Dermis microvascular lymphatic vessel endothelial cell (primary cell): ENCODE measurements around the gene GRM3. TPM values are rescaled to one million over a fixed set of nuclear protein-coding genes. Genes with fewer than 3 reads are reported as not detected.
A peak's percentile ranks its signal among the peaks of the same experiment; 100 is the strongest.

Experiments used
- DNase-seq, 2 donors: peaks; one replicate each; pipeline versions ENCODE4 v3.0.0 to v3.0.0-alpha.2; 2010; ENCODE audit warnings: low read depth in 2 of 2
- total RNA-seq: library from RNA; depleted of rRNA; stranded (reverse); fragments of >200 nt; gene quantifications from 2 replicates; pipeline ENCODE4 v1.2.1, GENCODE V29; 2014

The GRM3 gene
- total RNA-seq, 1 donor from 2014 or later = not detected

DNA sequence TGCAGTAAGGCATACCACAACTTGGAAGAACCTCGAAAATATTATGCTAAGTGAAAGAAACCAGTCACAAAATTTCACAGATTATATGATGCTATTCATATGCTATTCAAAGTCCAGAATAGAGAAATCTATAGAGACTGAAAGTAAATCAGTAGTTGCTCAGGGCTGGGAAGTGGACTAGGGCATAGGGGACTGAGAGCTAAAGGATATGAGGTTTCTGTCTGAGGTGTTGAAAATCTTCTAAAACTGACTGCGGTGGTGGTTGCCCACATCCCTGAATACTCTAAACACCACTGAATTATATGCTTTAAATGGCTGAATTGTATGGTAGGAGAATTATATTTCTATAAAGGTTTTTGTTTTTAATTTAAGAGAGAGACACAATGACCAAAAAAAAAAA lies 254.5 kb downstream of the GRM3 start:
- DNase-seq = no peak

DNA sequence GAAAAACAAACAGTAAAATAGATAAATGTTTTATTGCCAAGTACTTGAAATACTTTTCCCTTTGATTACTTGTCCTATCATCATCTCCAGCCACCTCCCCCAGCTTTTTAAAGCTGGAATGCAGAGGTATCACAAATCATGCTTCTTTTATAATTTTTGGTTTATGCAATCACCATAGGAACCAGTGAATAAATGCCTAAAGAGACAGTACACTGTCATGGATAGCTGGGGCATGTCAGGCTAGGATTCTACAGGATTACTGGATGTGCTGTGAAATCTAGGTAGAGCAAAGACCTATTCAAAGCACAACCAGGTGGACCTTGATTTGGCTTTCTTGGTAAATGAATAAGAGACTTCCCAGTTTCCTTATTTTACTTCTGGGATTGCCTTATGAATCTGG lies 257.2 kb downstream of the GRM3 start:
- DNase-seq = no peak

DNA sequence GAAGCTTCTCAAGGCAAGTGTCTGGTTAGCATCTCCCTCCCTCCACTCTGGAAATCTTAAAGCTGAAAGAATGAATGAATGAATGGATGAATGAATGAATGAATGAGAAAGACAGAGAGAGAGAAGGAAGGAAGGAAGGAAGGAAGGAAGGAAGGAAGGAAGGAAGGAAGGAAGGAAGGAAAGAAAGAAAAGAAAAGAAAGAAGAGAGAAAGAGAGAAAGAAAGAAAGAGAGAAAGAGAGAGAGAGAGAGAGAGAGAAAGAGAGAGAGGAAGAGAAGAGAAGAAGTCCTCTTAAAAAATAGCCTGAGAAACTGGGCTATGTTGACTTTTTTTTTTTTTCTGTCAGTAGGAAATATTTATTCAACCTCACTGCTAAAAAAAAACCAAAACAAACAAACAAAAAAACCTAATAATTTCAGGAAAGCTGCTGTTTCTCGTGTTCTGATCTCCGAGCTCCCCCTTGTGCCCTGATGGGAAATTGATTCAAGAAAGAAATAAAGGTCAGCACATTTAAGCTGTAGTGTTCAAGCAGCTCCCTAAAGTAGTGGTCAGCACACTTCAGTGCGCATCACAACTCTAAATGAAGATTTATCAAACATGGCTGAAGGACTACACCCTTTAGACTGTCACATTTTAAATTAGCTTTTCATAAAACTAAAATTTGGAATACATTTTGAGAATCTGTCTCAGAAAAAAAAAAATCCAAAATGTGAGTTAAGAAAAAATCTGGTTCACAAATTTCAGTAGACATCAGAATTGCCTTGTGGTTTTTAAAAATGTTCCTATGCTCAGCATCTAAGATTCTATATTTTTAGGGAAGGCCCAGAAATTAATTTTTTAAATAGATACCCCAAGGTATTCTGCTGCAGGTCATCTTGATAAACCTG lies 261.5 kb downstream of the GRM3 start:
- peak in 1 of 2 donors; percentile 11 for DNase-seq

DNA sequence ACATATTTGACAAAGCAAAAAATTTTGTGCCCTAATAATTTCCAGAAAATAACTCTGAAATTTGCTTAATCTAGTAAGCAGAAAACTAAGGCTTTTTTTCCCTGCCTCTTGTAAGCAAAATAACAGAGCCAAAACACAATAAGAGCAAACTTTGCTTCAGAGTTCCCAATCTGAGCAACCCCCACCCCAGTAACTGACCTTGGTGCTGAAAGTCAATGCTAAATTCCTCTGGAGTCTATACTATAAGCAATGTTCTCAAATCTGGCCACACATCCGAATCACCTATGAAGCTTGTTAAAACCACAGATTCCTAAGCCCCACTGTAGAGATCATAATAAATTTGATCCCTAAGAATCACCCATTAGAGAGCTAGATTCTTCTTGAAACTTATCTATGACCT lies 265.2 kb downstream of the GRM3 start:
- DNase-seq = no peak

DNA sequence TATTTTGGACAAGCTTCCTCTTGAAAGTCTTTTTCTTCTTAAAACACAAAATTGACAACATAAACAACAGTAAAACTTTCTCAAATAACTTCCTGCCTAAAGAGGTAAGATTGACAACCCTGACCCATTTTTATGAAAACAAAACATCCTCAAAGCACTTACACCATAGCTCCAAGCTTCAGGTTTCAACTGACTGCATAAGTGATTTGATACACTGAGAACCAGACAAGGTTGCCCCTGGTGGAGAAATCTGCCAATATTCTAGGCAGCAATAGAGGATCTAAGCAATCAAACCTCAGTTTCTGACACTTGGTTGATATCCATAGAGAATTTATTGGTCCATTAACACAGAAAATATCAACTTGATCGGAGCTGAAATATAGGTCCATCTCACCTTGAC lies 267.9 kb downstream of the GRM3 start:
- DNase-seq = no peak

DNA sequence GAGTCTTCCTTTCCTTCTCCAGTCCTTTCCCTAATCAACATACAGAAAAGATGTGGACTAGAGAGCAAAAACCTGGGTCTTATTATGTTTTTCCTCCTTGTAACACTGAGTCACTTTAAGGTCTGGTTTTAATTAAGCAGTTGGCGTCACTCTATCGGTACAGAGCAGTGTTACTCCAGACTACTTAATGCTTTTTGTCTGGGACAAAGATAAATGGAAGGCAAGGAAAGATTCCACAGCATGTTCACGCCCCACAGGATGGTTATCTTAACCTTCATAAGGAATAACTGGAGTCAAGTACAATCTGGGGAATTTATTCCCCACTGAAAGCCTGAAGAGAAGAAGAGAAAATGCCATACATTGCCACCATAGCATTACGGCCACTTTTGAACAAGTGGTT lies 270.0 kb downstream of the GRM3 start:
- DNase-seq = no peak
